Gastrocnemius medialis (tissue), 4 donors: Measurements from ENCODE around the gene GSTA5.

Experiments used
- CTCF ChIP-seq, 5 experiments: fragments of 450-650 bp in 3 of 5; fragments of 200-600 bp in 2 of 5; sonication (generic) in 2 of 5; IDR thresholded peaks in 4 of 5; conservative IDR thresholded peaks in 1 of 5; 1 replicate in 4 of 5; 2 replicates in 1 of 5; pipeline ENCODE4 v1.5.1; 2016 to 2019; ENCODE audit warnings: antibody characterized with exemption in 5 of 5, mild to moderate bottlenecking in 3 of 5, moderate library complexity in 3 of 5
- POLR2A ChIP-seq, 2 donors: fragments of 450-650 bp; IDR thresholded peaks; one replicate each; pipeline ENCODE4 v1.6.1; 2017; ENCODE audit warnings: antibody characterized with exemption in 2 of 2, mild to moderate bottlenecking in 2 of 2, moderate library complexity in 2 of 2

- no peak for TF ChIP-seq CTCF (IDR thresholded peaks at IDR 0.05 in 4 of 5, conservative IDR thresholded peaks at IDR 0.05 in 1 of 5)
- no peak for TF ChIP-seq POLR2A (IDR thresholded peaks at IDR 0.05)
These were observed 11.4 kb downstream of the GSTA5 start for GRCh38 chr6:52829046-52829817.
